NCI-H510A treated with DMSO at 0.1 percent for 48 hours (cell line): Measurements from ENCODE around the gene TMEM132A.
"Not testable (repeated sequence)": the region's sequence is repeated elsewhere in the genome, so short reads cannot be mapped to it uniquely, and the experiment has no call there.

Experiments used
- DNase-seq: peaks from one replicate; lab custom pipeline; 2025; lab: John Stamatoyannopoulos, UW

The TMEM132A gene

GRCh38 chr11:60906132-60906972, 17.9 kb upstream of the TMEM132A start, which contains the start of gene PRPF19:
Gene PRPF19 (minus strand): TSS chr11:60906585. CDS start chr11:60906382, 203 bp downstream.
- peak; percentile 97 for DNase-seq

GRCh38 chr11:60908803-60909202, 15.5 kb upstream of the TMEM132A start:
- DNase-seq: no peak

GRCh38 chr11:60909680-60910280, 14.5 kb upstream of the TMEM132A start:
- DNase-seq: not testable (repeated sequence)

- DNase-seq: no peak
Measured at GRCh38 chr11:60910281-60910687, 14.0 kb upstream of the TMEM132A start.

GRCh38 chr11:60910711-60911380, 13.4 kb upstream of the TMEM132A start:
- no peak for DNase-seq

- DNase-seq: no peak
Measured at GRCh38 chr11:60912223-60912850, 11.9 kb upstream of the TMEM132A start.

- DNase-seq: no peak
Measured at GRCh38 chr11:60912851-60913528, 11.3 kb upstream of the TMEM132A start.

GRCh38 chr11:60913793-60914632, 10.2 kb upstream of the TMEM132A start, which contains the start of gene TMEM109:
Gene TMEM109 (plus strand): TSS chr11:60914158. CDS start chr11:60919694, 5,536 bp downstream.
- DNase-seq: peak; percentile 91

- no peak for DNase-seq
Measured at GRCh38 chr11:60914633-60915247, 9.5 kb upstream of the TMEM132A start.

- DNase-seq: peak; percentile 22
Measured at GRCh38 chr11:60915248-60915914, 8.9 kb upstream of the TMEM132A start.

- DNase-seq: no peak
Measured at GRCh38 chr11:60916669-60917206, 7.5 kb upstream of the TMEM132A start.

- DNase-seq: no peak
Measured at GRCh38 chr11:60917267-60917666, 7.0 kb upstream of the TMEM132A start.

- DNase-seq: no peak
Measured at GRCh38 chr11:60918251-60918938, 5.9 kb upstream of the TMEM132A start.

- no peak for DNase-seq
Measured at GRCh38 chr11:60918939-60919265, 5.4 kb upstream of the TMEM132A start.

GRCh38 chr11:60919320-60919719, 4.9 kb upstream of the TMEM132A start:
- no peak for DNase-seq

GRCh38 chr11:60919956-60920355, 4.3 kb upstream of the TMEM132A start:
- DNase-seq: no peak

- no peak for DNase-seq
Measured at GRCh38 chr11:60921259-60921658, 3.0 kb upstream of the TMEM132A start.

GRCh38 chr11:60921777-60922335, 2.4 kb upstream of the TMEM132A start:
- DNase-seq: no peak

- no peak for DNase-seq
Measured at GRCh38 chr11:60922906-60923305, 1.4 kb upstream of the TMEM132A start.
